HepG2 (cell line): ENCODE results near the gene FNDC7. TPM values are rescaled to one million over a fixed set of nuclear protein-coding genes. Genes with fewer than 3 reads are reported as not detected.

Experiments used
- ATAC-seq: fragments of 200-7000 bp; cut with Tn5 transposase; 3 replicates; pipeline ENCODE4 v1.9.1; 2020; ENCODE audit warnings: mild to moderate bottlenecking, moderate library complexity
- BruUV-seq: library from RNA; stranded (reverse); fragments of 400-500 nt; replicated peaks from 2 replicates; lab custom pipeline; 2021; lab: Mats Ljungman, UMichigan
- CTCF ChIA-PET: fragments of 300-600 bp; formaldehyde crosslinking; extraction: SDS; loops from one replicate; lab custom pipeline; 2021; ENCODE audit warnings: low total read pairs, inconsistent platforms, low intra/inter-chr PET ratio; lab: Yijun Ruan, JAX
- POLR2A ChIA-PET: fragments of 350-600 bp; sonication (Branson Sonifier 250); formaldehyde crosslinking; loops from one replicate; lab custom pipeline; 2020; ENCODE audit warnings: antibody characterized with exemption, inconsistent platforms; lab: Yijun Ruan, JAX
- DNase-seq: peaks from one replicate; pipeline ENCODE4 v3.0.0-alpha.2; 2015; ENCODE audit warnings: low spot score
- FAIRE-seq: peaks from 3 replicates; lab custom pipeline; 2011; peaks lifted over from hg19 to GRCh38; lab: Jason Lieb, UNC
- H2AFZ ChIP-seq: one replicate; pipeline ENCODE4 v1.6.1; 2011; ENCODE audit warnings: low read length, inconsistent platforms
- H3K27ac ChIP-seq: fragments of 300-600 bp; 3 replicates; pipeline ENCODE4 v1.8.0; 2011; ENCODE audit warnings: mixed run types, mild to moderate bottlenecking, mixed read lengths, low read length, inconsistent platforms; ENCODE audit not compliant: insufficient read depth; ENCODE audit errors: extremely low read length
- H3K27me3 ChIP-seq, 2 experiments: fragments of 200-600 bp in 1 of 2; 2 replicates in 1 of 2; 3 replicates in 1 of 2; pipeline versions ENCODE4 v1.6.0 to v1.8.0; 2011; ENCODE audit warnings: low read length in 2 of 2, mild to moderate bottlenecking in 2 of 2, moderate library complexity in 2 of 2, inconsistent platforms in 1 of 2; ENCODE audit not compliant: insufficient read depth in 2 of 2, control insufficient read depth in 1 of 2
- H3K36me3 ChIP-seq, 2 experiments: fragments of 200-600 bp in 1 of 2; replicated peaks in 1 of 2; 2 replicates in 1 of 2; 3 replicates in 1 of 2; pipeline versions ENCODE4 v1.5.1 to v1.8.0; 2011; ENCODE audit warnings: low read length in 2 of 2, inconsistent platforms in 1 of 2; ENCODE audit not compliant: insufficient read depth in 2 of 2, control insufficient read depth in 1 of 2
- H3K4me1 ChIP-seq: 2 replicates; pipeline ENCODE4 v1.5.1; 2012; ENCODE audit warnings: low read length, inconsistent platforms; ENCODE audit not compliant: insufficient read depth
- H3K4me2 ChIP-seq: 2 replicates; pipeline ENCODE4 v1.6.0; 2011; ENCODE audit warnings: low read depth, low read length, inconsistent platforms
- H3K4me3 ChIP-seq, 3 experiments: fragments of 200-600 bp in 1 of 3; sonication (generic), shearing (Covaris generic) in 1 of 3; replicated peaks in 1 of 3; 2 replicates each; pipeline ENCODE4 v1.5.1; 2011 to 2016; ENCODE audit warnings: low read length in 3 of 3, inconsistent platforms in 2 of 3, low read depth in 2 of 3, mild to moderate bottlenecking in 2 of 3, control low read depth in 1 of 3, mixed read lengths in 1 of 3; ENCODE audit not compliant: insufficient read depth in 1 of 3
- H3K79me2 ChIP-seq: one replicate; pipeline ENCODE4 v1.6.1; 2011; ENCODE audit warnings: low read length, inconsistent platforms; ENCODE audit not compliant: insufficient read depth
- H3K9ac ChIP-seq: 2 replicates; pipeline ENCODE4 v1.6.0; 2011; ENCODE audit warnings: mild to moderate bottlenecking, low read depth, low read length, inconsistent platforms; ENCODE audit not compliant: insufficient read depth
- H3K9me3 ChIP-seq: 2 replicates; pipeline ENCODE4 v1.5.1; 2012; ENCODE audit warnings: mild to moderate bottlenecking, low read length
- H4K20me1 ChIP-seq: 2 replicates; pipeline ENCODE4 v1.6.0; 2011; ENCODE audit warnings: inconsistent platforms, mild to moderate bottlenecking, low read length, moderate library complexity; ENCODE audit not compliant: insufficient read depth
- HHEX ChIP-seq: IDR thresholded peaks from 2 replicates; pipeline ENCODE4 v1.6.1; 2016; ENCODE audit warnings: control low read depth
- KMT2B ChIP-seq: IDR thresholded peaks from 2 replicates; pipeline ENCODE4 v1.6.1; 2016; ENCODE audit warnings: missing genetic modification reagents, missing compliant biosample characterization
- MTA1 ChIP-seq: sonication (generic); formaldehyde crosslinking; IDR thresholded peaks from 2 replicates; pipeline ENCODE4 v1.4.0; 2020; ENCODE audit warnings: missing genetic modification reagents, mild to moderate bottlenecking, borderline replicate concordance
- NCOA1 ChIP-seq: sonication (generic); formaldehyde crosslinking; IDR thresholded peaks from 2 replicates; pipeline ENCODE4 v1.9.0; 2021; ENCODE audit warnings: missing genetic modification reagents
- SOX6 ChIP-seq, 2 experiments: fragments of 450-650 bp in 1 of 2; sonication (generic) in 1 of 2; formaldehyde crosslinking in 1 of 2; IDR thresholded peaks; 2 replicates each; pipeline versions ENCODE4 v1.4.0 to v1.6.1; 2017 to 2020; ENCODE audit warnings: antibody characterized with exemption in 1 of 2, mild to moderate bottlenecking in 1 of 2, missing genetic modification reagents in 1 of 2
- TOPORS ChIP-seq: sonication (generic); formaldehyde crosslinking; IDR thresholded peaks from 2 replicates; pipeline ENCODE4 v1.8.0; 2023; ENCODE audit warnings: mild to moderate bottlenecking, missing genetic modification reagents
- ZBTB40 ChIP-seq, 2 experiments: fragments of 450-650 bp in 1 of 2; sonication (generic) in 1 of 2; formaldehyde crosslinking in 1 of 2; IDR thresholded peaks; 2 replicates each; pipeline versions ENCODE4 v1.6.1 to v1.8.0; 2016 to 2022; ENCODE audit warnings: antibody characterized with exemption in 1 of 2, mild to moderate bottlenecking in 1 of 2, missing genetic modification reagents in 1 of 2
- ZNF567 ChIP-seq: sonication (generic); formaldehyde crosslinking; IDR thresholded peaks from 2 replicates; pipeline ENCODE4 v1.8.1; 2023; ENCODE audit warnings: mild to moderate bottlenecking, missing genetic modification reagents, borderline replicate concordance
- ZNF772 ChIP-seq: sonication (generic); formaldehyde crosslinking; IDR thresholded peaks from 2 replicates; pipeline ENCODE4 v1.5.0; 2020; ENCODE audit warnings: mild to moderate bottlenecking, missing genetic modification reagents
- WGBS: methylation state at CpG from one replicate; pipeline ENCODE4 v1.1.6; 2017; ENCODE audit warnings: low lambda C conversion rate; 5-methylcytosine and 5-hydroxymethylcytosine counted together
- in situ Hi-C: cut with HindIII; loops from 2 replicates; pipeline ENCODE4 v1.10.0; 2017; ENCODE audit warnings: low pct_unique_long_range_greater_than_20kb; ENCODE audit not compliant: extremely low pct_ligation_motif_present
- intact Hi-C: fragments of 100-400 bp; cut with micrococcal nuclease; formaldehyde crosslinking; loops from one replicate; pipeline ENCODE4 v1.10.0; 2022; ENCODE audit not compliant: unreplicated experiment
- polyA plus RNA-seq, 8 experiments: library from polyadenylated mRNA; depleted of rRNA in 3 of 8; stranded (reverse) in 7 of 8; unstranded in 1 of 8; fragments of >200 nt; fragmentation: Illumina TruSeq in 4 of 8; extraction: Trizol in 4 of 8; gene quantifications; 2 replicates each; pipeline versions ENCODE4 v1.2.1 to v1.2.3, GENCODE V29; 2011 to 2016; ENCODE audit warnings: low read depth in 4 of 8, missing spikeins in 1 of 8, mixed read lengths in 1 of 8; ENCODE audit not compliant: insufficient read depth in 1 of 8
- total RNA-seq, 5 experiments: library from RNA; depleted of rRNA; stranded (reverse); fragments of >200 nt; fragmentation: Illumina TruSeq; extraction: Trizol; gene quantifications; 2 replicates each; pipeline ENCODE4 v1.2.3, GENCODE V29; 2016; ENCODE audit warnings: low read depth in 1 of 5
- TF ChIP-seq, protein P1 (sequence below): sonication (generic); formaldehyde crosslinking; IDR thresholded peaks from 2 replicates; pipeline ENCODE4 v1.4.0; 2020; ENCODE audit warnings: mild to moderate bottlenecking, missing genetic modification reagents

Gene FNDC7
- total and polyA plus RNA-seq, 2 of the 13 experiments (the other 11 are each of a cell fraction or from before 2014, with no cell fraction given) = 0.03 TPM; not detected in 1

GRCh38 chr1:108746382-108747170 is 33.9 kb downstream of the FNDC7 start, which contains the start of gene STXBP3:
Gene STXBP3, plus strand, starts transcription at chr1:108746674. Its CDS starts 64 bp downstream, at chr1:108746738.
- H3K36me3 ChIP-seq = no peaks in the 10 kb centered on the region; a peak in 1 of 5 replicates
- in situ Hi-C loops = no loop called here
- H3K27me3 ChIP-seq = peaks cover 0 to 11% of the 10 kb centered on the region in 2 experiments; a peak in 1 of 5 replicates
- H2AFZ ChIP-seq = peak within 1 kb of the TSS; percentile 60
- peak; percentile 91 for DNase-seq
- no peaks in the 10 kb centered on the region for H3K9me3 ChIP-seq
- peak within 1 kb of the TSS; percentile 80 to 99 (median 90) for H3K4me3 ChIP-seq
- H4K20me1 ChIP-seq = no peaks in the 10 kb centered on the region
- peaks cover 14% of the 10 kb centered on the region for H3K4me1 ChIP-seq
- peak within 1 kb of the TSS; percentile 91 for H3K27ac ChIP-seq
- ATAC-seq = peak; percentile 93
- TSS peak; percentile 88 for BruUV-seq
- intact Hi-C loops = loop anchor here (1.0 kb wide), 1 partner anchor 53 kb away; no protein-coding TSS in a partner anchor
- 0% methylated on average over 19 of the region's 75 CpGs for WGBS
- H3K9ac ChIP-seq = peak within 1 kb of the TSS; percentile 94
- peak; percentile 93 for FAIRE-seq
- H3K79me2 ChIP-seq = peaks cover 8% of the 10 kb centered on the region
- ChIA-PET POLR2A (interaction anchor here (0.7 to 1.0 kb wide), 3 partner anchors 12 to 296 kb away, joined by 3 to 9 read pairs (median 3); partner anchors contain the start of genes PRPF38B and WDR47), CTCF (no interaction called here)
- peak within 1 kb of the TSS; percentile 77 for H3K4me2 ChIP-seq
- TF ChIP-seq TOPORS (CRISPR knock-in tag) = no peak
- peak; percentile 67; the same call in 1 of the 2 replicates for TF ChIP-seq KMT2B (CRISPR knock-in tag)
- no peak; the same call in 1 of the 2 replicates for TF ChIP-seq ZNF772 (CRISPR knock-in tag)
- TF ChIP-seq MTA1 (CRISPR knock-in tag) = peak; percentile 55; the same call in 1 of the 2 replicates
- TF ChIP-seq NCOA1 (CRISPR knock-in tag) = no peak
- TF ChIP-seq ZBTB40 (IDR thresholded peaks at IDR 0.05) = no peak
- peak; percentile 22; the same call in 1 of the 2 replicates for TF ChIP-seq ZBTB40 (CRISPR knock-in tag; IDR thresholded peaks at IDR 0.05)
- no peak for TF ChIP-seq HHEX
- TF ChIP-seq ZNF567 = no peak; the same call in 1 of the 2 replicates
- TF ChIP-seq SOX6 (IDR thresholded peaks at IDR 0.05) = no peak
- TF ChIP-seq SOX6 (CRISPR knock-in tag; IDR thresholded peaks at IDR 0.05) = peak; percentile 53
- TF ChIP-seq, protein P1, sequence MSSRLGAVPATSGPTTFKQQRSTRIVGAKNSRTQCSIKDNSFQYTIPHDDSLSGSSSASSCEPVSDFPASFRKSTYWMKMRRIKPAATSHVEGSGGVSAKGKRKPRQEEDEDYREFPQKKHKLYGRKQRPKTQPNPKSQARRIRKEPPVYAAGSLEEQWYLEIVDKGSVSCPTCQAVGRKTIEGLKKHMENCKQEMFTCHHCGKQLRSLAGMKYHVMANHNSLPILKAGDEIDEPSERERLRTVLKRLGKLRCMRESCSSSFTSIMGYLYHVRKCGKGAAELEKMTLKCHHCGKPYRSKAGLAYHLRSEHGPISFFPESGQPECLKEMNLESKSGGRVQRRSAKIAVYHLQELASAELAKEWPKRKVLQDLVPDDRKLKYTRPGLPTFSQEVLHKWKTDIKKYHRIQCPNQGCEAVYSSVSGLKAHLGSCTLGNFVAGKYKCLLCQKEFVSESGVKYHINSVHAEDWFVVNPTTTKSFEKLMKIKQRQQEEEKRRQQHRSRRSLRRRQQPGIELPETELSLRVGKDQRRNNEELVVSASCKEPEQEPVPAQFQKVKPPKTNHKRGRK = no peak
